Right ventricle myocardium inferior (tissue), 1 donor: ENCODE results near the gene C9orf50. TPM values are rescaled to one million over a fixed set of nuclear protein-coding genes. Genes with fewer than 3 reads are reported as not detected.

Experiments
- ATAC-seq: fragments of 200-7000 bp; cut with Tn5 transposase; one replicate; pipeline ENCODE4 v1.9.1; 2020; ENCODE audit warnings: mild to moderate bottlenecking, moderate library complexity
- DNase-seq: peaks from one replicate; pipeline ENCODE4 v3.0.0; 2021; ENCODE audit errors: missing footprints
- intact Hi-C: fragments of 100-400 bp; cut with DNase I; formaldehyde crosslinking; loops from one replicate; pipeline ENCODE4 v1.11.0; 2022
- total RNA-seq: library from RNA; stranded (reverse); fragmentation: NEBNext Ultra II Directional; extraction: Animal tissue kit (Norgen Biotek cat#: 25700); gene quantifications from one replicate; pipeline ENCODE4 v1.2.1, GENCODE V29; 2021
- donor health status: DM: no; HTN: yes; CAD: no; lungs with severe emphysema.

The C9orf50 gene
- total RNA-seq, 1 donor from 2014 or later = not detected

DNA sequence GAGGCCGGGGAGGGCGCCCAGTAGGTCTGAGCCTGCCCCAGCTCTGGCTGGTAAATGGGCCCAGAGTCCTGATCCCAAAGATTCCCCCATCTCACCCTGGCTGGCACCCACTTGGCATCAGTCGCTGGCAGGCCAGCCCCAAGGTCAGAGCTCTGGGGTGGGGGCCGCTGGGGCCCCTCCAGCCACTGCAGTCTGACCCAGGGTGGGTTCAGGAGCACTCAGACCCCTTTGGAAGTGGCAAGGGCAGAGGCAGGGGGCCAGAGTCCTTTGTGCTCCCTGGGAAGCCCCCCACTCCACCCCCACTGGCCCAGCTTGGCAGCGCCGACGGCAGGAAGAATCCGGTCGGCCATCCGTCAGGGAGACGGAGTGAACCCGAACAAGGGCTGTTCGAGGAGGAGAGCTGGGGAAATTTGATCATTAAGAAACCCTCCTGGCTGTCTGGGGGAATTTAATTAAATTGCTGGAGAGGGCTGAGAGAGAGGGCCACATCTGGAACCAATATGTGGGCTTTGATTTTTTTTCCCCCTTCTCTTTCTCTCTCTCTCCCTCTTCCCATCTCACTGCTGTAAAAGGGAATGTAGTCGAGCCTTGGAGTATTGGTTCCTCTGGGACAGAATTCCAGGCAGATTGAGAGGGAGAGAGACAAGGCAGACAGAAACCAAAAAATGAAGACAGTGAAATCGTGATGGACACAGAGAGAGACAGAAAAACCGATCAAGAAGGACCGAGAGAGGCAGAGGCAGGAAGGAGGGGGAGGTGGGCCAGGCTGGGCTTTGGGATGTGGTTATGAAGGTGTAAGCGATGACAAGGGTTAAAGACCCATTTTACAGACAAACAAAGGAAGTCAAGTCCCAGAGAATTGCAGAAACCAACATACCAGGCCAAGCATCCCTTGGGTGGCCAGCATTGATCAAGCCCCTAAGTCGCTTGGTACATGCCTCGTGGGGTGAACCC lies 29.1 kb upstream of the C9orf50 start:
- no peak for ATAC-seq

DNA sequence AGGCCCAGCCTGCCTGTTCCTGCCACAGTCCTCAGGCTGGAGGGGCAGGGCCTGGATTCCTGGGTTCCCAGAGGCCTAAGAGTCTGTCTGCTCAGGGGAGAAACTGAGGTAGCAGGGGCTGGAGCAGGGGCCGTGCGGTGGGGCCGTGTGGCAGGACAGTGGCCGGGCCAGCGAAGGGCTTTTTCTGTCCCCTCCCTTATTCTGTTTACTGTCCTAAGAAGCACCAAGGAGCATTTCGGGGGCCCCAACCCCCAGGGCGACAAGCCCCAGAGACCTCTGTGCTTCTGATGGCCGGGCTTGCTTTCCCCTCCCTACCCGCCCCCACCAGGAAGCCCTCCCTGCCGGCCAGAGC lies 27.8 kb upstream of the C9orf50 start:
- intact Hi-C loops = no loop called here

More for the DNA sequence above, 29.1 kb upstream of the C9orf50 start:
- no peak for DNase-seq
- intact Hi-C loops = no loop called here

GRCh38 chr9:129648092-129648763 lies 27.3 kb upstream of the C9orf50 start:
- DNase-seq (no peak), ATAC-seq (no peak)
- intact Hi-C loops = no loop called here

More for the DNA sequence above, 27.8 kb upstream of the C9orf50 start:
- no peak for ATAC-seq
- peak; percentile 59 for DNase-seq

- peak; percentile 42 for DNase-seq
- ATAC-seq = no peak
- intact Hi-C loops = no loop called here
Observed at GRCh38 chr9:129647635-129648034, 26.7 kb upstream of the C9orf50 start.

DNA sequence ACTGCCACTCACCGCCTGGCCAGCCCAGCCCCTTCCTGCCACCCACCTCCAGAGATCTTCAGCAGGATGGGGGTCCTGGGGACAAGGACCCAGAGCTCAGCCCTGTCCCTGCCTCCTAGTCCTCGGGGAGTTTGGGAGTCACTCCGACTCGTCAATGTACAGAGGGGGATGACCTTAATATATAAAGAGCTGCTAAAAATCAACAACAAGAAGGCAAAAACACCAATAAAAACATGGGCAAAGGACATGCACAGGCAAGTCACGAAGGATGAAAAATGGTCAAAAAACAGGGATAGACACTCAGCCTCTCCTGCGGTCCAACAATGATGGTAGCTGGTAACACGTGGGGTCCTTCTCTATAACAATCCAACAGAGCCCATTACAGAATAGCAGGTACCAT lies 25.8 kb upstream of the C9orf50 start:
- DNase-seq (no peak), ATAC-seq (no peak)
- intact Hi-C loops = no loop called here

DNA sequence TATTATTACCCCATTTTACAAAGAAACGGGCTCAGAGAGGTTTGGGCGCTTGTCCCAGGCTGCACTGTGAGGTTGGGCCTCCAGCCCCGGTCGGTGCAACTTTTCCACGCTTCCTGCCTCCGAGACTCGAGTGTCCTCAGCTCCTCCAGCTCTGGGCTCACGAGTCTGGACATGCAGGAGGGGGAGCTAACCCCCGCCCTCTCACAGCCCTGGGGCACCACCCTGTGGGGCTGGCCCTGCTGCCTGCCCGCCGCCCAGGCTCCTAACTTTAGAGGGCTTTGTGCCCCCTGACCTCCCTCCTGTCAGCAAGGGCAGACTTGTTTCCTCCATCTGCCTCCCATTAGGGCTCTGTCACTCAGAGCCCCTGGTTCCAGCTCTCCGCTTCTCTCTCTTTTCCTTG lies 25.4 kb upstream of the C9orf50 start:
- intact Hi-C loops = no loop called here
- DNase-seq (no peak), ATAC-seq (no peak)

DNA sequence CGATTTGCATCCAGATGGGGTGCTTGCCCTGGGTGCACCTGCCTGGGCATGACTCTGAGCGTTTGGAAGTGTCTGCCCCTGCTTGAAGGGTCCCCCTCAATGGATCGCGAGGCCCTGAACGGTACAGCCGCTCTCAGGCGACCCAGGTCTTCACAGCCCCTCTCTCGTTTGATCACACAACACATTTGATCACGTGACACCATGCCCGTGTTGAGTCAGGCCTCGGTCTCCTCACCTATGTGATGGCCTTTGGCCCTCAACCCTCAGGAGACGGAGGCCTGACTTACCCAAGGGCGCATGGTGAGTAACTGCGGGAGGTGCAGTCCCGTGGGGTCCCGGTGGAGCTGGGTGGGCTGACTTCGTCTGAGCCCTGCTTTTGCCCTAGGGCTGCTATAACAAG lies 24.0 kb upstream of the C9orf50 start:
- intact Hi-C loops = loop anchor here (5.0 kb wide), 1 partner anchor 92 kb away; no protein-coding TSS in a partner anchor
- ATAC-seq (no peak), DNase-seq (no peak)

DNA sequence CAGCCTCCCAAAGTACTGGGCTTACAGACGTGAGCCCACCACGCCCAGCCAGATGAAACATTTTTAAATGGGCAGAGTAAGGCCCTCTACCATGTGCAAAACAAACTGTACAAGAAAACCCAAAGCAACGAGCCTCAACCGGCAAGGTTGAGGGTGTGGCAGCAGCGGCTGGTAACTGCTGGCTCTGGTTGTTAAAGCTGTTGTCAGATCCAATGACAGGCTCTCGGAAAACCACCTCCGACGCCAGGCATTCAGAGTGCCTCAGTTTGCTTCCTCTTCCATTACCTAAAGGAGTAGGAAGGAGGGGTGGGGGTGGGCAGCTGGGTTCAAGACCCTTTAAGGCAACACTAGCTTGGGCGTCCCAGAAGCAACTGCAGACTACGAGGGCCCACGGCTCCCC lies 23.5 kb upstream of the C9orf50 start:
- no peak for DNase-seq
- intact Hi-C loops = loop anchor here (5.0 kb wide), 1 partner anchor 93 kb away; no protein-coding TSS in a partner anchor
- ATAC-seq = no peak

DNA sequence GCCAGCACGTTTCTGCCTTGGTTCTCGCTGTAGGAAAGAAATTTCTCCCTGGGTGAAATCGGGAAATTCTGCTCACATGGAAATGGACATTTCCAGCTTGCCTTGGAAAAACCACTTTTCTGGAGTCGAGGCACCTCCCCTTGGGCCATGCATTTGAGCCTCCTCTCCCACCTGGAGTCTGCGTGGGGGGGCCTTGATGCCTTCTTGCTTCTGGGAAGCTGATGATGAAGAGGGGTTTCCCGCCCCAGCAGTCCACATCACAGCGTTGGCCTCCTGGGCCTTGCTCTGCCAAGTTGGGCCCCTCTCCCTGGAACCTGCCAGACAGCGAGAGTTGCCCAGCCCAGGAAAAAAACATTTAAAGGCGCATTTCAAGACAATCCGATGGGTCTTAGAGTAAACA lies 22.8 kb upstream of the C9orf50 start:
- DNase-seq = no peak
- no peak for ATAC-seq
- intact Hi-C loops = loop anchor here (2.0 to 5.0 kb wide), 2 partner anchors 94 to 139 kb away; no protein-coding TSS in a partner anchor

GRCh38 chr9:129641750-129642585 lies 21.1 kb upstream of the C9orf50 start, which contains the start of gene ASB6:
Gene ASB6 (minus strand): TSS chr9:129642151. CDS start chr9:129641999, 152 bp downstream.
- intact Hi-C loops = loop anchor here (2.0 to 5.0 kb wide), 2 partner anchors 95 to 141 kb away; no protein-coding TSS in a partner anchor
- peak; percentile 99 for DNase-seq
- peak; percentile 96 for ATAC-seq

DNA sequence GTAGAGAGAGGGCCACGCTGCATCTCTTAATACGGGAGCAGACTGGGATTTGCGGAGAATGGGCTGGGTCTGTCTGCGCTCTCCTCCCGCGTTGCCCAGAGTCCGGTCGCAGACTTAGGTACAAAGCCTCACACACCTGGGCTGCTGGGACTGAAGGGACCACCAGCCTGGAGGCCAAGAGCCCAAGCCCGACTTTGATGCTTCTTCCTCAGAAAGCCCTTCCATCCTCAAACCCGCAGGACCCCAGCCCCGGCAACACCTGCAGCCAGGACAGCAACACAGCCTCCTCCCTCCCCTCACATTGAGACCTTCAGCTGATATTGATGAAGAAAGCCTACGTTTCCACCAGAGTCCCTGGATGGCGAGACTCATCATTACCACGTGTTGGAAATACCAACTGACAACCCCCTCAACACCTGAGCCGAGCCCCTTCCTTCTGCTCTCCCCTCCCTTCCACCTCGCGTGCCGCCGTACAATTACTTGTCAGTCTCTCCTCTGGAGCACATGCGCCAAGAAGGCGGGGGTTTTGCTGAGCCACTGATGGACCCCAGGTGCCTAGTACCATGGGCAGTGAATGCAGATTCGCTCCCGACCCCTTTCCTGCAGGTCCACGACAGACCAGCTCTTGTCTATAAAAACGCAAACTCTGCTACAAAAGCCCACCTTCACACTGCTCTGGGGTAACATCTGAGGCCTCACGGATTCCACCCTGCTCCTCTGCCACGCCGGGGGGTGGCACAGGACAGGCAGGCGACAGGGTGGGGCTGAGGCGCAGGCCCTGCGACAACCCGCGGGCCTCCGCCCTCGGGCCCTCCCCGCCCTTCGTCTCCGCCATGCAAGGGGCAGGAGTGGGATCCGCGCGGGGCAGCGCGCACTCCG lies 20.2 kb upstream of the C9orf50 start:
- ATAC-seq = no peak
- DNase-seq = no peak
- intact Hi-C loops = loop anchor here (5.0 kb wide), 1 partner anchor 96 kb away; no protein-coding TSS in a partner anchor

GRCh38 chr9:129640086-129640870 lies 19.4 kb upstream of the C9orf50 start:
- ATAC-seq = no peak
- DNase-seq = no peak
- intact Hi-C loops = loop anchor here (5.0 kb wide), 1 partner anchor 97 kb away; no protein-coding TSS in a partner anchor

GRCh38 chr9:129639756-129640085 lies 18.8 kb upstream of the C9orf50 start:
- intact Hi-C loops = loop anchor here (5.0 kb wide), 1 partner anchor 98 kb away; no protein-coding TSS in a partner anchor
- DNase-seq = no peak
- no peak for ATAC-seq

DNA sequence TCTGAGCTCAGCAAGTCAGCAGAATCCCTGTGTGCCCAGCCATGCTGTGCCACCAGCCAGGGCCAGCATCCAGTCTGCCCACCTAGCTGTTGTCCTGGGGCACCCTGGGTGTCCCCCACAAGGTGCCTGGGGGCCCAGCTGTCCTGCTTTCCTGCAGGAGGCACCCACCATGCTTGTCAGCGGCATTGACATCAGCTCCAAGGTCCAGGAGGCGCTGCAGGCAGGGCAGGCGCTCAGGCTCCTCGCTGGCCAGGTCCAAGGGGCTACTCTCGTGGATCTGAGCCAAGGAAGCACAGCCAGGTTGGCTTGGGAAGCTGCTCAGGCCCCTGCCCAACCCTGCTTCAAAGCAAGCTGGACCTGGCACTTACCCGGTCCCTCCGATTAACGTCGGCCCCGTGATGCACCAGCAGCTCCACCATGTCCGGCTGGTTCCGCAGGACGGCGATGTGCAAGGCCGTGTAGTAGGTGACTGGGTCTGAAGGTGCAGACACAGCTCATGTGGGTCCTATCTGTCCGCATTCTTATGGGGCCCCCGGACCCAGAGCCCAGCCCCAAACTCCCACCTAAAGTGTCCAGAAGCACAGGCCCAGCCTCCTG lies 18.2 kb upstream of the C9orf50 start:
- intact Hi-C loops = no loop called here
- ATAC-seq (no peak), DNase-seq (no peak)

DNA sequence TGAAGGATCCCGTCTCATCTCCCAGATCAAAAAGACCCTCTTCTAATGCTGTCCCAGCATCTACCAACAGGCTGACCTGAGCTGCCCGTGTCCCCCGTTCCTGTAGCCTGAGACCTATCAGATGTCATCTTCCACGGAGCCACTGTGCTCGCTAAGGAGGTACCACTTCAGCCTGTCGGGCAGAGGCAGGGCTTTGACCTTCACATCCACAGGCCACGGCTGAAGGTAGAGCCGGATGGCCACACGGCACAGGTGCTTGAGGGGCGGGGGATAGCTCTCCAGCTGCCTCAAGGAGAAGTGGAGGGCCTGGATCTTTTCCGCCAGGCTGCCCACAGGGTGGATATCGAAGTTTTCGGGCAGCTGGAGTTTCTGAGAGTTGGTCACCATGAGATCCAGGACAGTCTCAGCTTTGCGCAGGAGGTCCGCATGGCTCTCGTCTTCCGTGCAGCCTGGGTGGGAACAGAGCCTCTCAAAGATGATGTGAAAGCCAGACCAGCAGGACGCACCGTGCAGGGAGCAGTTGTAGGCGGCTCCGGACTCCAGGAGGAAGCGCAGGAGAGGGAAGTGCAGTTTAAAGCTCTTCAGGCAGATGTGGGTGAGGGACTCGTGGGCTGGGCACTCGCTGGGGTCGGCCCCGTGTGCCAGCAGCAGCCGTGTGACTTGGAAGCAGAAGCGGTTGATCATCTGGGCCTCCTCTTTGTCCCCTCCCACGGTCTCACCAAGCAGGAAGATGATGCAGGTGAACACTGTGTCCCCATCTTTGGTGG lies 17.0 kb upstream of the C9orf50 start:
- ATAC-seq = no peak
- intact Hi-C loops = no loop called here
- no peak for DNase-seq

DNA sequence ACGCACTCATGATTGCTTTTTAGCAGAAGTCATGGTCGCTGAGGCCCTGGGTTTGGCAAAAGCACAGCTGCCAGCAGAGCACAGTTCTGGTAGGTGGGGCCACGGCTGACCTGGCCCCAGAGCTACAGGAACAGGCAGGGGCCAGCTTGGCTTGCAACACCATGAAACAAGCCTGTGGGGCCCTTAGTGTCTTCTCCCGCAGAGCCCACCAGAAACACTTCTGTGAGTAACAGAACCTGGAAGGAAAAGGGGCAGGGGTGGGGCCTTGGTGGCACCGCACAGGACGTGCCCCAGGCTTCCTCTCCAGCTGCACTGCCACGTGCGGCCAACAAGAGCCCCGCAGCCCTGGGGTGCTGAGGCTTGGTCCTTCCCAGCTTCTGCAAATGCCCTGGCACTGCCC lies 16.2 kb upstream of the C9orf50 start:
- no peak for DNase-seq
- ATAC-seq = no peak
- intact Hi-C loops = no loop called here
